Calu3 (cell line): ENCODE measurements around the gene CHSY3. TPM values are rescaled to one million over a fixed set of nuclear protein-coding genes. Genes with fewer than 3 reads are reported as not detected.
A peak's percentile ranks its signal among the peaks of the same experiment; 100 is the strongest.

Experiments
- BruUV-seq: library from RNA; stranded (reverse); fragments of 400-500 nt; replicated peaks from 2 replicates; lab custom pipeline; 2021; lab: Mats Ljungman, UMichigan
- CTCF ChIA-PET: fragments of 300-600 bp; sonication (Branson Sonifier 250); formaldehyde crosslinking; loops from one replicate; lab custom pipeline; 2022; ENCODE audit warnings: antibody characterized with exemption; lab: Charles Lee
- DNase-seq: peaks from one replicate; pipeline ENCODE4 v3.0.0; 2022
- H3K27ac Mint-ChIP-seq: one replicate; pipeline ENCODE4 v1.8.0; 2022; ENCODE audit warnings: mixed read lengths; ENCODE audit not compliant: unreplicated experiment
- H3K27me3 Mint-ChIP-seq: one replicate; pipeline ENCODE4 v1.8.0; 2022; ENCODE audit warnings: mixed read lengths; ENCODE audit not compliant: unreplicated experiment
- H3K36me3 Mint-ChIP-seq: one replicate; pipeline ENCODE4 v1.8.0; 2022; ENCODE audit warnings: mild to moderate bottlenecking, moderate library complexity, mixed read lengths; ENCODE audit not compliant: insufficient read depth, unreplicated experiment
- H3K4me1 Mint-ChIP-seq: one replicate; pipeline ENCODE4 v1.8.0; 2022; ENCODE audit warnings: mild to moderate bottlenecking, low read depth, mixed read lengths; ENCODE audit not compliant: unreplicated experiment
- H3K4me3 Mint-ChIP-seq: one replicate; pipeline ENCODE4 v1.8.0; 2022; ENCODE audit warnings: mild to moderate bottlenecking, low read depth, moderate library complexity, mixed read lengths; ENCODE audit not compliant: unreplicated experiment
- H3K9me3 Mint-ChIP-seq: one replicate; pipeline ENCODE4 v1.8.0; 2022; ENCODE audit warnings: low read depth, mixed read lengths; ENCODE audit not compliant: unreplicated experiment
- intact Hi-C: fragments of 100-400 bp; cut with micrococcal nuclease; formaldehyde crosslinking; loops from one replicate; pipeline ENCODE4 v1.10.0; 2022; ENCODE audit not compliant: unreplicated experiment
- total RNA-seq: library from RNA; stranded (reverse); gene quantifications from 2 replicates; pipeline ENCODE4 v1.2.3, GENCODE V29; 2022
- TF ChIP-seq, protein P1 (sequence below): fragments of 200-600 bp; IDR thresholded peaks from one replicate; pipeline ENCODE4 v1.8.0; 2022; ENCODE audit warnings: antibody characterized with exemption; ENCODE audit not compliant: unreplicated experiment

The CHSY3 gene
- total RNA-seq, 1 experiment from 2014 or later = 1.5 TPM

DNA sequence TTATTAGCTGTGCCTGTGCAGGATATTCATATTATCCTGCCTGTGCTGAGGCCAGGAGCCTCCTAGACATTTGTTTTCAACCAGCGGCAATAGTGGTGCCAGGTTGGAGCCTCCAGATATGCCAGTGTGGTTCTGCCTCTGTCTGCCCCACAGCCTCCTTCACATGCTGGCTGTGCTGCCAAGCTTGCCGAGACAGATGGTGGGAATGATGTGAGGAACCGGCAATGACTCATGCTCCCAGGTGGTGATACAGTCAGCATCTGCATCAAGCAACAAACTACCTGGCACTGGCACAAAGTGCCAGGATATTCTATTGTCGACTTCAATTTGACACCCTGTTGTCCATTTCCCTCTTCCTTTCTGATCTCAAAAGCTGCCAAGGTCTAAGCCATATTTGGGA lies 285.7 kb downstream of the CHSY3 start:
- intact Hi-C loops = no loop called here
- CTCF ChIA-PET = no interaction called here
- no TSS peak for BruUV-seq

DNA sequence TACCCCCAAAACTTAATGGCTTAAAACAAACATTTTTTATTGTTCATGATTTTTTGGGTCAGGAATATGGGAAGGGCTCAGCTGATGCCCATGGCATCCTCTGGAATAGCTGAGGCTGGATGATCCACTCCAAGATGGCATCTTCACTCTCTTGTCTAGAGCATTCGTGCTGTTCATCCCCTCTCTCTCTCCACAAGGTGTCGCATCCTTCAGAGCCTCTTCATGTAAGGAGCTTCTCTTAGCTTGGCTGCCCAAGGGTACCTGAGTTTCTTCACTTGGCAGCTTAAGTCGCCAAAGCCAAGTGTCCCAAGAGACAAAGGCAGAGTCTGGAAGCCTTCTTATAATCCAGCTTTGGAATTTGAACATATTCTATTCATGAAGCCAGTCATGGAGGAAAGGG lies 294.7 kb downstream of the CHSY3 start:
- TF ChIP-seq, protein P1, sequence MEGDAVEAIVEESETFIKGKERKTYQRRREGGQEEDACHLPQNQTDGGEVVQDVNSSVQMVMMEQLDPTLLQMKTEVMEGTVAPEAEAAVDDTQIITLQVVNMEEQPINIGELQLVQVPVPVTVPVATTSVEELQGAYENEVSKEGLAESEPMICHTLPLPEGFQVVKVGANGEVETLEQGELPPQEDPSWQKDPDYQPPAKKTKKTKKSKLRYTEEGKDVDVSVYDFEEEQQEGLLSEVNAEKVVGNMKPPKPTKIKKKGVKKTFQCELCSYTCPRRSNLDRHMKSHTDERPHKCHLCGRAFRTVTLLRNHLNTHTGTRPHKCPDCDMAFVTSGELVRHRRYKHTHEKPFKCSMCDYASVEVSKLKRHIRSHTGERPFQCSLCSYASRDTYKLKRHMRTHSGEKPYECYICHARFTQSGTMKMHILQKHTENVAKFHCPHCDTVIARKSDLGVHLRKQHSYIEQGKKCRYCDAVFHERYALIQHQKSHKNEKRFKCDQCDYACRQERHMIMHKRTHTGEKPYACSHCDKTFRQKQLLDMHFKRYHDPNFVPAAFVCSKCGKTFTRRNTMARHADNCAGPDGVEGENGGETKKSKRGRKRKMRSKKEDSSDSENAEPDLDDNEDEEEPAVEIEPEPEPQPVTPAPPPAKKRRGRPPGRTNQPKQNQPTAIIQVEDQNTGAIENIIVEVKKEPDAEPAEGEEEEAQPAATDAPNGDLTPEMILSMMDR = no peak
- intact Hi-C loops = no loop called here
- BruUV-seq = no TSS peak

More for the DNA sequence above, 285.7 kb downstream of the CHSY3 start:
- peak; percentile 9 for DNase-seq
- no peaks in the 10 kb centered on the region for H3K4me1 Mint-ChIP-seq
- H3K27me3 Mint-ChIP-seq = no peaks in the 10 kb centered on the region
- H3K27ac Mint-ChIP-seq = no peak overlapping the region
- TF ChIP-seq, protein P1 = no peak
- H3K9me3 Mint-ChIP-seq = no peaks in the 10 kb centered on the region
- no peak overlapping the region for H3K4me3 Mint-ChIP-seq
- H3K36me3 Mint-ChIP-seq = no peaks in the 10 kb centered on the region

GRCh38 chr5:130206686-130207085 lies 302.4 kb downstream of the CHSY3 start:
- Mint-ChIP-seq H3K36me3 (no peaks in the 10 kb centered on the region), H3K9me3 (peaks cover 4% of the 10 kb centered on the region), H3K27me3 (no peaks in the 10 kb centered on the region), H3K4me3 (no peak overlapping the region), H3K27ac (no peak overlapping the region), H3K4me1 (peaks cover 15% of the 10 kb centered on the region)
- intact Hi-C loops = no loop called here
- DNase-seq = no peak
- no TSS peak for BruUV-seq
- CTCF ChIA-PET = no interaction called here
- TF ChIP-seq, protein P1 = no peak

More for the DNA sequence above, 294.7 kb downstream of the CHSY3 start:
- no peak overlapping the region for H3K4me3 Mint-ChIP-seq
- no peaks in the 10 kb centered on the region for H3K36me3 Mint-ChIP-seq
- no peak overlapping the region for H3K27ac Mint-ChIP-seq
- CTCF ChIA-PET = interaction anchor here (1.0 kb wide), 1 partner anchor 346 kb away, joined by 4 read pairs; no protein-coding TSS in a partner anchor
- no peaks in the 10 kb centered on the region for H3K4me1 Mint-ChIP-seq
- H3K27me3 Mint-ChIP-seq = no peaks in the 10 kb centered on the region
- peaks cover 6% of the 10 kb centered on the region for H3K9me3 Mint-ChIP-seq
- no peak for DNase-seq

- Mint-ChIP-seq H3K36me3 (no peaks in the 10 kb centered on the region), H3K9me3 (peaks cover 5% of the 10 kb centered on the region), H3K4me3 (no peak overlapping the region), H3K27me3 (no peaks in the 10 kb centered on the region), H3K27ac (no peak overlapping the region), H3K4me1 (no peaks in the 10 kb centered on the region)
- intact Hi-C loops = no loop called here
- CTCF ChIA-PET = no interaction called here
- no TSS peak for BruUV-seq
- no peak for DNase-seq
- TF ChIP-seq, protein P1 = no peak
Measured at GRCh38 chr5:130213607-130214006, 309.3 kb downstream of the CHSY3 start.
